Fibroblast of skin of left biceps (primary cell): ENCODE data around the gene TINAGL1.

Experiments
- DNase-seq, 2 experiments: peaks; one replicate each; pipeline ENCODE4 v3.0.0-alpha.2; 2013; ENCODE audit warnings: low read depth in 2 of 2

Gene TINAGL1

GRCh38 chr1:31576201-31576669, at the start of gene TINAGL1:
Gene TINAGL1, plus strand, starts transcription at chr1:31576515. Its CDS starts 634 bp downstream, at chr1:31577149.
- no peak for DNase-seq

GRCh38 chr1:31529999-31530684, 46.2 kb upstream of the TINAGL1 start:
- no peak for DNase-seq

GRCh38 chr1:31531177-31531999, 44.9 kb upstream of the TINAGL1 start:
- peak; percentile 33 to 39 for DNase-seq

GRCh38 chr1:31532173-31532572, 44.1 kb upstream of the TINAGL1 start:
- no peak for DNase-seq

- no peak for DNase-seq
Measured at GRCh38 chr1:31535561-31535960, 40.8 kb upstream of the TINAGL1 start.

- DNase-seq: no peak
Measured at GRCh38 chr1:31539329-31539728, 37.0 kb upstream of the TINAGL1 start.

- no peak for DNase-seq
Measured at GRCh38 chr1:31541194-31541593, 35.1 kb upstream of the TINAGL1 start.

GRCh38 chr1:31545927-31546540, 30.3 kb upstream of the TINAGL1 start:
- no peak for DNase-seq

- DNase-seq: no peak
Measured at GRCh38 chr1:31548534-31548906, 27.8 kb upstream of the TINAGL1 start.

- peak; percentile 46 to 49 for DNase-seq
Measured at GRCh38 chr1:31548907-31549808, 27.2 kb upstream of the TINAGL1 start.

- no peak for DNase-seq
Measured at GRCh38 chr1:31549809-31550620, 26.3 kb upstream of the TINAGL1 start.

- no peak for DNase-seq
Measured at GRCh38 chr1:31551208-31551607, 25.1 kb upstream of the TINAGL1 start.

GRCh38 chr1:31552489-31552888, 23.8 kb upstream of the TINAGL1 start:
- no peak for DNase-seq

- DNase-seq: no peak
Measured at GRCh38 chr1:31556481-31557006, 19.8 kb upstream of the TINAGL1 start.

GRCh38 chr1:31559715-31560114, 16.6 kb upstream of the TINAGL1 start:
- no peak for DNase-seq

GRCh38 chr1:31560394-31560793, 15.9 kb upstream of the TINAGL1 start:
- no peak for DNase-seq

- no peak for DNase-seq
Measured at GRCh38 chr1:31562707-31563360, 13.5 kb upstream of the TINAGL1 start.

GRCh38 chr1:31564606-31564989, 11.7 kb upstream of the TINAGL1 start:
- no peak for DNase-seq

GRCh38 chr1:31567956-31568570, 8.3 kb upstream of the TINAGL1 start:
- no peak for DNase-seq
